Vagina (tissue), 2 donors: ENCODE measurements around the gene PSD2. TPM values are rescaled to one million over a fixed set of nuclear protein-coding genes. Genes with fewer than 3 reads are reported as not detected.

Experiments
- DNase-seq, 2 donors: peaks; one replicate each; pipeline ENCODE4 v3.0.0-alpha.2; 2017; ENCODE audit errors: extremely low spot score in 2 of 2
- H3K27ac ChIP-seq: fragments of 200-600 bp; sonication (generic); one replicate; pipeline ENCODE4 v1.5.1; 2019
- H3K27me3 ChIP-seq: fragments of 200-600 bp; sonication (generic); one replicate; pipeline ENCODE4 v1.5.1; 2019
- H3K36me3 ChIP-seq, 2 donors: fragments of 200-600 bp; sonication (generic); one replicate each; pipeline ENCODE4 v1.5.1; 2017 to 2019
- H3K4me1 ChIP-seq: fragments of 200-600 bp; sonication (generic); one replicate; pipeline ENCODE4 v1.5.1; 2019
- H3K4me3 ChIP-seq, 2 donors: fragments of 200-600 bp; sonication (generic); 1 replicate in 1 of 2; 2 replicates in 1 of 2; pipeline ENCODE4 v1.5.1; 2016 to 2019
- H3K9me3 ChIP-seq: fragments of 200-600 bp; sonication (generic); one replicate; pipeline ENCODE4 v1.5.1; 2019
- CTCF ChIP-seq, 3 experiments: fragments of 450-650 bp in 2 of 3; fragments of 200-600 bp in 1 of 3; sonication (generic) in 1 of 3; IDR thresholded peaks; one replicate each; pipeline ENCODE4 v1.5.1; 2017 to 2019; ENCODE audit warnings: antibody characterized with exemption in 3 of 3, mild to moderate bottlenecking in 2 of 3, moderate library complexity in 2 of 3
- POLR2A ChIP-seq, 2 donors: fragments of 450-650 bp; IDR thresholded peaks; one replicate each; pipeline ENCODE4 v1.6.1; 2017; ENCODE audit warnings: antibody characterized with exemption in 2 of 2, mild to moderate bottlenecking in 2 of 2, moderate library complexity in 2 of 2
- POLR2AphosphoS5 ChIP-seq, 2 donors: sonication (generic); formaldehyde crosslinking; IDR thresholded peaks; one replicate each; pipeline ENCODE4 v1.9.0; 2017; ENCODE audit warnings: antibody characterized with exemption in 2 of 2, mild to moderate bottlenecking in 2 of 2, low read depth in 1 of 2; ENCODE audit not compliant: insufficient read depth in 1 of 2
- intact Hi-C: fragments of 100-400 bp; cut with DNase I; formaldehyde crosslinking; loops from one replicate; pipeline ENCODE4 v1.15.1; 2023
- total RNA-seq: library from RNA; depleted of rRNA; stranded (reverse); fragments of >200 nt; gene quantifications from one replicate; pipeline ENCODE4 v1.2.3, GENCODE V29; 2016

The PSD2 gene
- total RNA-seq, 1 donor from 2014 or later: 0.25 TPM

DNA sequence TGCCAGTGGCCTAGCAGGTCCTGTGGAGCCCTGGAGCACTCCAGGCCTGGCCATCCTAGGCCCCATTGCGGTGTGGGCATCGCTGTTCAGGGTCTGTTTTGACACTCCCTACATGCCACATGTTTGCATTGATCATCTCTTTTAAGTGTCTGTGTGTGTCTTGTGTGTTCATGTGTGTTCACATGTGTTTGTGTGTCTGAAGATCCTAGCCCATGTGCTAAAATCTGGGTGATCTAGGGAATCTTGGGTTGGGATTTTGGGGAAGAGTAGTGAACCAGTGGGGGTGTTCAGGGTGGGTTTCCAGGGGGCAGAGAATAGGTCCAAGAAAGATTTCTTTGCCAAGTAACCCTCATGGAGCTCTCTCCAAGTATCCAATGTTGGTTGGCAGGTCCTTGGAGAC, 8.4 kb downstream of the PSD2 start:
- no peaks in the 10 kb centered on the region for H3K9me3 ChIP-seq
- intact Hi-C loops: no loop called here
- no peak overlapping the region for H3K4me3 ChIP-seq
- TF ChIP-seq CTCF (IDR thresholded peaks at IDR 0.05) (no peak), POLR2A (IDR thresholded peaks at IDR 0.05) (no peak)
- no peaks in the 10 kb centered on the region for H3K4me1 ChIP-seq
- no peak for DNase-seq
- H3K27me3 ChIP-seq: no peaks in the 10 kb centered on the region
- H3K36me3 ChIP-seq: no peaks in the 10 kb centered on the region
- H3K27ac ChIP-seq: no peak overlapping the region

DNA sequence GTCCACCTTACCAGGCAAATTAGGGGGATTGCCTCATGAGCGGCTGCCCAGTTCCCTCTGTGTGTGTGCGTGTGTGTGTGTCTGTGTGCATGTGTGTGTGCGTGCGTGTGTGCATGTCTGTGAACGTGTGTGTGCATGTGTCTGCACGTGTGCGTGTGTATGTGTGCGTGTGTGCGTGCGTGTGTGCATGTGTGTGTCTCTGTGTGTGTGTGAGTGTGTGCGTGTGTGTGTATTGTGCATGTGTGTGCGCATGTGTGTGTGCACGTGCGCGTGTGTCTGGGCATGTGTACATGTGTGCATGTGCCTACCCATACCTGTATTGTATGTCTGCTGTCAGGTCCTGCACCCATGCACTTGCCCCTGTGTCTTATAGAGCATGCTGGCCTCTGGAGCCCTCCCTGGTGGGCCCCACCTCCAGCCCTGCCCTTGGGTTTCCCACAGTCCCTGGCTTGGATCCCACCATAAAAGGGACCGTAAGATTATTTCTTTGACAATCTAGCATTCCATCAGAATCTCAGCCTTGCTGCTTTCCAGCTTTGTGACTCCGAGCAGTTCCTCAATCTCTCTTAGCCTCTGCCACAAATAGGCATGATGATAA, 9.3 kb downstream of the PSD2 start:
- intact Hi-C loops: no loop called here

DNA sequence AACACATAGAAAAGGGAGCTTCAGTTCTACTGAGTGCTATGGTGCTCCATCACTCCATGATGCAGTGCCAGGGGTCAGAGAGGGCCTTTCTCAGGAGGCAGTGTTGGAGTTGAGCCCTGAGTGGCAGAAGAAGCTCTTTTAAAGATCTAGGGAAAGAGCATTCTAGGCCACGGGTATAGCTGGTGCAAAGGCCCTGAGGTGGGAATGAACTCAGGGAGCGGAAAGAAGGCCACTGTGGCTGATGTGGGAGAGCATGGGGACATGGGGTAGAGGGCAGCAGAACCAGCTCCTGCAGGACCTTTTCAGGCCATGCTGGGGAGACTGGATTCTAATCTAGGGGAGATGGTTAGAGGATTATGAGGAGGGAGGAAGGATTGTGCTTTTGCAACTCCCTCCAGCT, 9.9 kb downstream of the PSD2 start:
- no peaks in the 10 kb centered on the region for H3K27me3 ChIP-seq
- no peaks in the 10 kb centered on the region for H3K9me3 ChIP-seq
- no peak overlapping the region for H3K4me3 ChIP-seq
- H3K27ac ChIP-seq: no peak overlapping the region
- TF ChIP-seq CTCF (IDR thresholded peaks at IDR 0.05): no peak
- TF ChIP-seq POLR2AphosphoS5 (IDR thresholded peaks at IDR 0.05; ENCODE audit: insufficient read depth in 1 of 2, low read depth in 1 of 2): no peak
- no peak for TF ChIP-seq POLR2A (IDR thresholded peaks at IDR 0.05)
- no peak for DNase-seq
- intact Hi-C loops: no loop called here
- no peaks in the 10 kb centered on the region for H3K36me3 ChIP-seq
- no peaks in the 10 kb centered on the region for H3K4me1 ChIP-seq

More for the DNA sequence above, 9.3 kb downstream of the PSD2 start:
- Histone ChIP-seq H3K27ac (no peak overlapping the region), H3K4me1 (no peaks in the 10 kb centered on the region), H3K4me3 (no peak overlapping the region), H3K27me3 (no peaks in the 10 kb centered on the region), H3K9me3 (no peaks in the 10 kb centered on the region), H3K36me3 (no peaks in the 10 kb centered on the region)
- TF ChIP-seq POLR2A (IDR thresholded peaks at IDR 0.05) (no peak), POLR2AphosphoS5 (IDR thresholded peaks at IDR 0.05; ENCODE audit: insufficient read depth in 1 of 2, low read depth in 1 of 2) (no peak), CTCF (IDR thresholded peaks at IDR 0.05) (no peak)
- no peak for DNase-seq

DNA sequence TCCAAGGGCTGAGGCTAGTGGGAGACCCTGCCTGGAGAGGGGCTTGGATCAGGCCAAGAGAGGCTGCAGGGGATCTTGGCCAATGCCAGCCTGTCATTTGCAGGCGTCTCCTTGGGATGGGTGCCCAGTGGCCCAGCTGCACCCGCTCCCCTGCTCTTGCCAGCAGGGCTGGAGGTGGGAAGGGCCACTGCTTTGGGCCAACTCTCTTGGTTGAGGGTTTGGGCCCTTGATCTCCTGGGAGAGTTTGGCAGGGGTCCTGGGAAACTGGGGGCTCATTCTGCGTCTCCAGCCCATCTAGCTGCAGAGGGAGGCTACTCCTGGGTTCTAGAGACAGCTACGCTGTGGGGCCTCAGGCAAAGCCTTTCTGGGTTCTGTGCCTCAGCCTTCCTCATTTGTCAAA, 10.5 kb downstream of the PSD2 start:
- no peaks in the 10 kb centered on the region for H3K36me3 ChIP-seq
- H3K4me3 ChIP-seq: no peak overlapping the region
- TF ChIP-seq POLR2A (IDR thresholded peaks at IDR 0.05) (no peak), CTCF (IDR thresholded peaks at IDR 0.05) (no peak), POLR2AphosphoS5 (IDR thresholded peaks at IDR 0.05; ENCODE audit: insufficient read depth in 1 of 2, low read depth in 1 of 2) (no peak)
- no peaks in the 10 kb centered on the region for H3K9me3 ChIP-seq
- no peaks in the 10 kb centered on the region for H3K27me3 ChIP-seq
- H3K4me1 ChIP-seq: no peaks in the 10 kb centered on the region
- intact Hi-C loops: no loop called here
- H3K27ac ChIP-seq: no peak overlapping the region
- no peak for DNase-seq

- DNase-seq: no peak
- Histone ChIP-seq H3K4me3 (no peak overlapping the region), H3K9me3 (no peaks in the 10 kb centered on the region), H3K27ac (no peak overlapping the region), H3K4me1 (no peaks in the 10 kb centered on the region), H3K27me3 (no peaks in the 10 kb centered on the region), H3K36me3 (no peaks in the 10 kb centered on the region)
- intact Hi-C loops: no loop called here
- no peak for TF ChIP-seq CTCF (IDR thresholded peaks at IDR 0.05)
- no peak for TF ChIP-seq POLR2A (IDR thresholded peaks at IDR 0.05)
- TF ChIP-seq POLR2AphosphoS5 (IDR thresholded peaks at IDR 0.05; ENCODE audit: insufficient read depth in 1 of 2, low read depth in 1 of 2): no peak
Observed at GRCh38 chr5:139806726-139807646, 11.4 kb downstream of the PSD2 start.
